ENCODE data around the gene VASP.

VASP gene

GRCh38 chr19:45571457-45572220, 64.4 kb downstream of the VASP start:
- peaks cover 8% of the 10 kb centered on the region for H4K20me1 ChIP-seq (ENCODE audit: insufficient read depth, low read length, poor library complexity, severe bottlenecking)
- no peak overlapping the region for H3K4me3 ChIP-seq (ENCODE audit: low read length, poor library complexity, severe bottlenecking)
- no peaks in the 10 kb centered on the region for H3K27me3 ChIP-seq (ENCODE audit: insufficient read depth, low read length, poor library complexity, severe bottlenecking)
- no peak for TF ChIP-seq EZH2phosphoT487 (IDR thresholded peaks at IDR 0.05; ENCODE audit: borderline replicate concordance)
- TF ChIP-seq CTCF (conservative IDR thresholded peaks at IDR 0.05; ENCODE audit: low read length) = no peak
- H3K9ac ChIP-seq (ENCODE audit: low read depth, low read length, poor library complexity, severe bottlenecking) = no peak overlapping the region
- no peak overlapping the region for H2AFZ ChIP-seq (ENCODE audit: low read length)
- H3K4me1 ChIP-seq (ENCODE audit: insufficient read depth, low read length, poor library complexity, severe bottlenecking) = no peaks in the 10 kb centered on the region
- no peak overlapping the region for H3K4me2 ChIP-seq (ENCODE audit: low read depth, low read length, poor library complexity, severe bottlenecking)
- no peaks in the 10 kb centered on the region for H3K9me2 ChIP-seq (replicated peaks; ENCODE audit: low read depth, low read length)
- H3K9me3 ChIP-seq (ENCODE audit: insufficient read depth, low read depth, low read length) = no peaks in the 10 kb centered on the region
- peaks cover 26% of the 10 kb centered on the region; the same call in 1 of the 2 replicates for H3K79me2 ChIP-seq (ENCODE audit: insufficient read depth, low read length)
- no peaks in the 10 kb centered on the region for H3F3A ChIP-seq (ENCODE audit: low read depth)
- no peaks in the 10 kb centered on the region for H3K36me3 ChIP-seq (ENCODE audit: insufficient read depth, low read length)

- Histone ChIP-seq H3K4me1 (ENCODE audit: insufficient read depth, low read length, poor library complexity, severe bottlenecking) (no peaks in the 10 kb centered on the region), H3K9me2 (replicated peaks; ENCODE audit: low read depth, low read length) (no peaks in the 10 kb centered on the region), H3K9me3 (ENCODE audit: insufficient read depth, low read depth, low read length) (no peaks in the 10 kb centered on the region), H3K36me3 (ENCODE audit: insufficient read depth, low read length) (no peaks in the 10 kb centered on the region), H3F3A (ENCODE audit: low read depth) (no peaks in the 10 kb centered on the region), H4K20me1 (ENCODE audit: insufficient read depth, low read length, poor library complexity, severe bottlenecking) (peaks cover 4% of the 10 kb centered on the region), H3K79me2 (ENCODE audit: insufficient read depth, low read length) (peaks cover 25% of the 10 kb centered on the region; the same call in 1 of the 2 replicates), H3K4me3 (ENCODE audit: low read length, poor library complexity, severe bottlenecking) (no peak overlapping the region), H2AFZ (ENCODE audit: low read length) (no peak overlapping the region), H3K9ac (ENCODE audit: low read depth, low read length, poor library complexity, severe bottlenecking) (no peak overlapping the region), H3K27me3 (ENCODE audit: insufficient read depth, low read length, poor library complexity, severe bottlenecking) (no peaks in the 10 kb centered on the region), H3K4me2 (ENCODE audit: low read depth, low read length, poor library complexity, severe bottlenecking) (no peak overlapping the region)
- TF ChIP-seq EZH2phosphoT487 (IDR thresholded peaks at IDR 0.05; ENCODE audit: borderline replicate concordance) (no peak), CTCF (conservative IDR thresholded peaks at IDR 0.05; ENCODE audit: low read length) (no peak)
Measured at GRCh38 chr19:45574526-45574925, 67.2 kb downstream of the VASP start.

- no peak overlapping the region for H3K4me2 ChIP-seq (ENCODE audit: low read depth, low read length, poor library complexity, severe bottlenecking)
- no peak overlapping the region for H3K9ac ChIP-seq (ENCODE audit: low read depth, low read length, poor library complexity, severe bottlenecking)
- peaks cover 3% of the 10 kb centered on the region for H4K20me1 ChIP-seq (ENCODE audit: insufficient read depth, low read length, poor library complexity, severe bottlenecking)
Measured at GRCh38 chr19:45575216-45575615, 67.9 kb downstream of the VASP start.

More at GRCh38 chr19:45575216-45575615, 67.9 kb downstream of the VASP start:
- Histone ChIP-seq H3K36me3 (ENCODE audit: insufficient read depth, low read length) (no peaks in the 10 kb centered on the region), H3K9me2 (replicated peaks; ENCODE audit: low read depth, low read length) (no peaks in the 10 kb centered on the region), H3K79me2 (ENCODE audit: insufficient read depth, low read length) (peaks cover 20% of the 10 kb centered on the region; the same call in 1 of the 2 replicates), H3K4me3 (ENCODE audit: low read length, poor library complexity, severe bottlenecking) (no peak overlapping the region), H3K27me3 (ENCODE audit: insufficient read depth, low read length, poor library complexity, severe bottlenecking) (no peaks in the 10 kb centered on the region), H2AFZ (ENCODE audit: low read length) (no peak overlapping the region), H3K9me3 (ENCODE audit: insufficient read depth, low read depth, low read length) (no peaks in the 10 kb centered on the region), H3F3A (ENCODE audit: low read depth) (no peaks in the 10 kb centered on the region), H3K4me1 (ENCODE audit: insufficient read depth, low read length, poor library complexity, severe bottlenecking) (no peaks in the 10 kb centered on the region)
- no peak for TF ChIP-seq CTCF (conservative IDR thresholded peaks at IDR 0.05; ENCODE audit: low read length)
- no peak for TF ChIP-seq EZH2phosphoT487 (IDR thresholded peaks at IDR 0.05; ENCODE audit: borderline replicate concordance)
